GM12878 (cell line): Measurements from ENCODE around the gene SRRD. TPM values are rescaled to one million over a fixed set of nuclear protein-coding genes. Genes with fewer than 3 reads are reported as not detected.

Source experiments
- ATAC-seq: fragments of 200-7000 bp; cut with Tn5 transposase; 3 replicates; pipeline ENCODE4 v1.9.1; 2020; ENCODE audit warnings: mild to moderate bottlenecking, moderate library complexity
- BruUV-seq: library from RNA; stranded (reverse); fragments of 400-500 nt; replicated peaks from 2 replicates; lab custom pipeline; 2021; lab: Mats Ljungman, UMichigan
- CTCF ChIA-PET: fragments of 300-600 bp; sonication (Branson Sonifier 250); formaldehyde crosslinking; extraction: SDS; loops from one replicate; lab custom pipeline; 2021; ENCODE audit warnings: inconsistent platforms; lab: Yijun Ruan, JAX
- POLR2A ChIA-PET: fragments of 350-600 bp; formaldehyde crosslinking; extraction: SDS; loops from one replicate; lab custom pipeline; 2021; ENCODE audit warnings: inconsistent platforms; lab: Charles Lee
- RAD21 ChIA-PET: fragments of 300-600 bp; sonication (Branson Sonifier 250); formaldehyde crosslinking; loops from one replicate; lab custom pipeline; 2023; ENCODE audit warnings: antibody characterized with exemption; ENCODE audit not compliant: unreplicated experiment; lab: Charles Lee
- SMC1A ChIA-PET: fragments of 300-600 bp; sonication (Branson Sonifier 250); formaldehyde crosslinking; loops from one replicate; lab custom pipeline; 2023; ENCODE audit not compliant: unreplicated experiment, uncharacterized antibody; lab: Charles Lee
- DNase-seq: peaks from one replicate; pipeline ENCODE4 v3.0.0-alpha.2; 2011; ENCODE audit warnings: low read depth, low spot score
- FAIRE-seq: peaks from 3 replicates; lab custom pipeline; 2011; peaks lifted over from hg19 to GRCh38; lab: Jason Lieb, UNC
- H2AFZ ChIP-seq: 2 replicates; pipeline ENCODE4 v1.6.0; 2011; ENCODE audit warnings: low read depth, low read length, control low read depth; ENCODE audit not compliant: control insufficient read depth
- H3K27ac ChIP-seq: 2 replicates; pipeline ENCODE4 v1.5.1; 2011; ENCODE audit warnings: control low read depth; ENCODE audit not compliant: control insufficient read depth, insufficient read depth
- H3K27me3 ChIP-seq, 2 experiments: replicated peaks in 1 of 2; 2 replicates each; pipeline versions ENCODE4 v1.6.0 to v1.6.1; 2011; ENCODE audit warnings: low read length in 1 of 2; ENCODE audit not compliant: control insufficient read depth in 2 of 2, insufficient read depth in 2 of 2
- H3K36me3 ChIP-seq, 2 experiments: 2 replicates each; pipeline ENCODE4 v1.5.1; 2011; ENCODE audit warnings: low read length in 1 of 2; ENCODE audit not compliant: control insufficient read depth in 2 of 2, insufficient read depth in 2 of 2
- H3K4me1 ChIP-seq: 2 replicates; pipeline ENCODE4 v1.6.1; 2011; ENCODE audit warnings: mild to moderate bottlenecking, low read length, moderate library complexity, mixed read lengths; ENCODE audit not compliant: control insufficient read depth, insufficient read depth
- H3K4me2 ChIP-seq: 2 replicates; pipeline ENCODE4 v1.6.0; 2011; ENCODE audit warnings: control low read depth; ENCODE audit not compliant: control insufficient read depth, insufficient read depth
- H3K4me3 ChIP-seq: fragments of 200-600 bp; sonication (generic); 2 replicates; pipeline ENCODE4 v1.5.1; 2016
- H3K79me2 ChIP-seq: 2 replicates; pipeline ENCODE4 v1.6.0; 2011; ENCODE audit warnings: low read length; ENCODE audit not compliant: control insufficient read depth, insufficient read depth
- H3K9ac ChIP-seq: 2 replicates; pipeline ENCODE4 v1.8.0; 2011; ENCODE audit warnings: low read length, control low read depth, mixed read lengths; ENCODE audit not compliant: control insufficient read depth, insufficient read depth
- H3K9me3 ChIP-seq: replicated peaks from 3 replicates; pipeline ENCODE4 v1.5.1; 2011; ENCODE audit warnings: mild to moderate bottlenecking, low read length; ENCODE audit not compliant: control insufficient read depth, insufficient read depth
- H4K20me1 ChIP-seq: 2 replicates; pipeline ENCODE4 v1.6.0; 2011; ENCODE audit not compliant: control insufficient read depth, insufficient read depth
- E2F4 ChIP-seq: IDR thresholded peaks from 2 replicates; pipeline ENCODE4 v1.6.1; 2012; ENCODE audit warnings: low read depth, low read length, improper control_type of control experiment
- MTA3 ChIP-seq: IDR thresholded peaks from 2 replicates; pipeline ENCODE4 v1.6.1; 2012; ENCODE audit warnings: low read length, inconsistent platforms, borderline replicate concordance
- NFYA ChIP-seq: IDR thresholded peaks from 2 replicates; pipeline ENCODE4 v1.6.1; 2011; ENCODE audit warnings: low read depth, mild to moderate bottlenecking, low read length, improper control_type of control experiment, borderline replicate concordance
- NRF1 ChIP-seq: conservative IDR thresholded peaks from 2 replicates; pipeline ENCODE4 v1.6.1; 2011; ENCODE audit warnings: mild to moderate bottlenecking, low read depth, low read length, improper control_type of control experiment
- STAT3 ChIP-seq: IDR thresholded peaks from 2 replicates; pipeline ENCODE4 v1.6.1; 2011; ENCODE audit warnings: low read depth, low read length, improper control_type of control experiment
- TCF12 ChIP-seq: IDR thresholded peaks from 2 replicates; pipeline ENCODE4 v1.6.1; 2011; ENCODE audit warnings: low read depth, mild to moderate bottlenecking, low read length
- TCF3 ChIP-seq: IDR thresholded peaks from 2 replicates; pipeline ENCODE4 v1.6.1; 2012; ENCODE audit warnings: low read depth, mild to moderate bottlenecking, low read length, borderline replicate concordance; ENCODE audit not compliant: insufficient read depth
- ZBTB33 ChIP-seq: fragments of 450-650 bp; IDR thresholded peaks from 2 replicates; pipeline ENCODE4 v1.6.1; 2017; ENCODE audit warnings: mild to moderate bottlenecking
- ZNF24 ChIP-seq: fragments of 450-650 bp; IDR thresholded peaks from 2 replicates; pipeline ENCODE4 v1.6.1; 2017; ENCODE audit warnings: antibody characterized with exemption, mild to moderate bottlenecking
- ZNF384 ChIP-seq: IDR thresholded peaks from 2 replicates; pipeline ENCODE4 v1.6.1; 2012; ENCODE audit warnings: low read depth, mild to moderate bottlenecking, low read length, improper control_type of control experiment, borderline replicate concordance
- WGBS: methylation state at CpG from one replicate; pipeline ENCODE4 v1.1.6; 2016; ENCODE audit warnings: low lambda C conversion rate; ENCODE audit not compliant: insufficient replicate concordance, insufficient coverage; ENCODE audit errors: missing lambda C conversion rate; 5-methylcytosine and 5-hydroxymethylcytosine counted together
- in situ Hi-C: fragments of 300-500 bp; cut with MboI; formaldehyde crosslinking; loops from 9 replicates; pipeline ENCODE4 v1.14.3; 2018; ENCODE audit warnings: mixed read lengths
- intact Hi-C: fragments of 100-400 bp; cut with micrococcal nuclease; formaldehyde crosslinking; loops from one replicate; pipeline ENCODE4 v1.14.2; 2022; ENCODE audit not compliant: unreplicated experiment
- polyA plus RNA-seq, 11 experiments: library from polyadenylated mRNA; depleted of rRNA in 4 of 11; unstranded in 6 of 11; stranded (reverse) in 5 of 11; fragments of >200 nt; fragmentation: Nextera tagmentation in 4 of 11; fragmentation: Illumina TruSeq in 1 of 11; extraction: Ambion mirVana in 4 of 11; extraction: Trizol in 1 of 11; gene quantifications; 1 replicate in 1 of 11; 2 replicates in 10 of 11; pipeline versions ENCODE4 v1.2.1 to v1.2.3, GENCODE V29; 2011 to 2016; ENCODE audit warnings: inconsistent platforms in 2 of 11, missing spikeins in 2 of 11, low read depth in 1 of 11
- total RNA-seq, 4 experiments: library from RNA; depleted of rRNA in 3 of 4; stranded (reverse); fragments of >200 nt in 3 of 4; fragmentation: Illumina TruSeq in 1 of 4; extraction: Trizol in 1 of 4; gene quantifications; 2 replicates each; pipeline versions ENCODE4 v1.2.1 to v1.2.3, GENCODE V29; 2013 to 2021

Gene SRRD
- total and polyA plus RNA-seq, 10 of the 15 experiments (the other 5 are each of a cell fraction or from before 2014, with no cell fraction given), result 4.1 to 50.6 (median 27.5) TPM

GRCh38 chr22:26463688-26464087, 20.0 kb upstream of the SRRD start:
- TF ChIP-seq TCF12, result no peak
- TF ChIP-seq STAT3, result no peak
- TF ChIP-seq E2F4, result no peak
- no peak for TF ChIP-seq ZNF24
- TF ChIP-seq ZNF384, result no peak
- TF ChIP-seq NRF1, result no peak
- TF ChIP-seq NFYA, result no peak
- no peak for TF ChIP-seq TCF3
- TF ChIP-seq MTA3, result no peak
- TF ChIP-seq ZBTB33, result no peak
- no peak overlapping the region for H3K4me2 ChIP-seq
- intact Hi-C loops, result no loop called here
- peaks cover 29 to 41% of the 10 kb centered on the region in 2 experiments for H3K36me3 ChIP-seq
- peaks cover 5% of the 10 kb centered on the region for H3K79me2 ChIP-seq
- H3K4me3 ChIP-seq, result no peak overlapping the region
- no peak overlapping the region for H3K9ac ChIP-seq
- no peak overlapping the region for H2AFZ ChIP-seq
- H3K4me1 ChIP-seq, result no peaks in the 10 kb centered on the region
- ChIA-PET RAD21 (interaction anchor here (2.1 kb wide), 1 partner anchor 66 kb away, joined by 11 read pairs; no protein-coding TSS in a partner anchor), POLR2A (no interaction called here), SMC1A (interaction anchor here (1.2 to 5.1 kb wide), 5 partner anchors 29 to 99 kb away, joined by 3 to 73 read pairs (median 6); no protein-coding TSS in a partner anchor), CTCF (interaction anchor here (3.7 to 5.5 kb wide), 3 partner anchors 33 to 96 kb away, joined by 26 to 124 read pairs (median 111); no protein-coding TSS in a partner anchor)
- H3K9me3 ChIP-seq, result no peaks in the 10 kb centered on the region
- H4K20me1 ChIP-seq, result no peaks in the 10 kb centered on the region
- H3K27ac ChIP-seq, result no peak overlapping the region
- H3K27me3 ChIP-seq, result no peaks in the 10 kb centered on the region
- DNase-seq (no peak), ATAC-seq (no peak), FAIRE-seq (no peak)
- BruUV-seq, result no TSS peak
- 84% methylated on average over 9 of the region's 9 CpGs for WGBS
- in situ Hi-C loops, result loop anchor here (5.0 kb wide), 2 partner anchors 61 to 96 kb away; no protein-coding TSS in a partner anchor
